ENCODE measurements around the gene SPATA17. TPM values are rescaled to one million over a fixed set of nuclear protein-coding genes. Genes with fewer than 3 reads are reported as not detected.

The SPATA17 gene
- total RNA-seq, 4 donors from 2014 or later, result 2.6 TPM; not detected in 3

GRCh38 chr1:217896490-217896889, 265.3 kb downstream of the SPATA17 start:
- H3K9me3 ChIP-seq, result no peaks in the 10 kb centered on the region
- no peaks in the 10 kb centered on the region for H3K4me1 ChIP-seq
- H3K36me3 ChIP-seq, result no peaks in the 10 kb centered on the region
- H3K4me3 ChIP-seq, result no peak overlapping the region
- DNase-seq, result no peak
- TF ChIP-seq POLR2A (IDR thresholded peaks at IDR 0.05), result no peak
- TF ChIP-seq CTCF (IDR thresholded peaks at IDR 0.05), result no peak
- H3K27me3 ChIP-seq, result no peaks in the 10 kb centered on the region
- H3K27ac ChIP-seq, result no peak overlapping the region

- H3K27ac ChIP-seq, result no peak overlapping the region
- H3K4me3 ChIP-seq, result no peak overlapping the region
- H3K4me1 ChIP-seq, result no peaks in the 10 kb centered on the region
- no peaks in the 10 kb centered on the region for H3K36me3 ChIP-seq
- TF ChIP-seq POLR2A (IDR thresholded peaks at IDR 0.05), result no peak
- no peak for DNase-seq
- no peaks in the 10 kb centered on the region for H3K9me3 ChIP-seq
- no peaks in the 10 kb centered on the region for H3K27me3 ChIP-seq
These were observed 266.0 kb downstream of the SPATA17 start for GRCh38 chr1:217897100-217897499.

GRCh38 chr1:217899614-217900013, 268.5 kb downstream of the SPATA17 start:
- H3K4me1 ChIP-seq, result no peaks in the 10 kb centered on the region
- no peak overlapping the region for H3K27ac ChIP-seq
- no peaks in the 10 kb centered on the region for H3K27me3 ChIP-seq
- H3K9me3 ChIP-seq, result no peaks in the 10 kb centered on the region
- TF ChIP-seq POLR2A (IDR thresholded peaks at IDR 0.05) (no peak), CTCF (IDR thresholded peaks at IDR 0.05) (no peak)
- H3K4me3 ChIP-seq, result no peak overlapping the region
- H3K36me3 ChIP-seq, result no peaks in the 10 kb centered on the region
- DNase-seq, result no peak

GRCh38 chr1:217907504-217907903, 276.4 kb downstream of the SPATA17 start:
- H3K9me3 ChIP-seq, result no peaks in the 10 kb centered on the region
- H3K27ac ChIP-seq, result no peak overlapping the region
- TF ChIP-seq POLR2A (IDR thresholded peaks at IDR 0.05) (no peak), CTCF (IDR thresholded peaks at IDR 0.05) (no peak)
- H3K36me3 ChIP-seq, result no peaks in the 10 kb centered on the region
- no peaks in the 10 kb centered on the region for H3K4me1 ChIP-seq
- H3K27me3 ChIP-seq, result no peaks in the 10 kb centered on the region
- DNase-seq, result no peak
- no peak overlapping the region for H3K4me3 ChIP-seq

GRCh38 chr1:217910203-217910602, 279.1 kb downstream of the SPATA17 start:
- no peak for TF ChIP-seq CTCF (IDR thresholded peaks at IDR 0.05)
- TF ChIP-seq POLR2A (IDR thresholded peaks at IDR 0.05), result no peak
- H3K36me3 ChIP-seq, result no peaks in the 10 kb centered on the region
- H3K4me1 ChIP-seq, result no peaks in the 10 kb centered on the region
- H3K27me3 ChIP-seq, result no peaks in the 10 kb centered on the region
- H3K27ac ChIP-seq, result no peak overlapping the region
- H3K4me3 ChIP-seq, result no peak overlapping the region
- H3K9me3 ChIP-seq, result no peaks in the 10 kb centered on the region
- DNase-seq, result no peak

GRCh38 chr1:217910791-217911320, 279.7 kb downstream of the SPATA17 start:
- Histone ChIP-seq H3K27me3 (no peaks in the 10 kb centered on the region), H3K4me1 (no peaks in the 10 kb centered on the region), H3K4me3 (no peak overlapping the region), H3K9me3 (no peaks in the 10 kb centered on the region), H3K27ac (no peak overlapping the region), H3K36me3 (no peaks in the 10 kb centered on the region)
- no peak for DNase-seq
- TF ChIP-seq CTCF (IDR thresholded peaks at IDR 0.05) (no peak), POLR2A (IDR thresholded peaks at IDR 0.05) (no peak)
